ENCODE data around the gene ITGB1. TPM values are rescaled to one million over a fixed set of nuclear protein-coding genes. Genes with fewer than 3 reads are reported as not detected.

The ITGB1 gene
- total and polyA plus RNA-seq, 2 experiments from 2014 or later: 317 to 439 TPM

DNA sequence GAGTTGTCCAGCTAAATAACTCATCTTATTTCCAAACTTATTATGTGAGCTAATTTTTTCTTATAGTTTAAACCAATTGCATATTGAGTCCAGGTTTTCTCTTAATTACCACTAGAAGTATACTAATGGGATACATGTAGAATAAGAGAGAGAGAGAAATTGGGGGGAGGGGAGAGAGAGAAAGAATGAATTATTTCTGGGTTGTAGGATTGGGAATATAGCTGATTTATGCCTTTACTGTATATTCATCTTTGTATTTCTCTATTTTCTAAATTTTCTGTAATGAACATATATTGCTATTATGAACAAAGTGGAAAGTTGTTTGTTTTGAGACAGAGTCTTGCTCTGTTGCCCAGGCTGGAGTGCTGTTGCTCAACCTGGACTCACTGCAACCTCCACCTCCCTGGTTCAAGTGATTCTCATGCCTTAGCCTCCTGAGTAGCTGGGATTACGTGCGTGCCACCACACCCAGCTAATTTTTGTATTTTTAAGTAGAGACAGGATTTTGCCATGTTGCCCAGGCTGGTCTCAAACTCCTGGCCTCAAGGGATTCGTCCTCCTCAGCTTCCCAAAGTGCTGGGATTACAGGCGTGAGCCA lies 26.1 kb upstream of the ITGB1 start:
- Histone ChIP-seq H3K4me1 (ENCODE audit: insufficient read depth) (peaks cover 25% of the 10 kb centered on the region), H3K4me2 (no peak overlapping the region), H3K27me3 (ENCODE audit: insufficient read depth) (0 out of 2 replicates have a peak, but pooled peaks cover 3% of the 10 kb centered on the region), H3K36me3 (ENCODE audit: insufficient read depth) (no peaks in the 10 kb centered on the region), H3K27ac (ENCODE audit: low read depth) (no peak overlapping the region), H3K79me2 (replicated peaks; ENCODE audit: insufficient read depth) (no peaks in the 10 kb centered on the region), H3F3A (replicated peaks; ENCODE audit: low read depth) (peaks cover 7% of the 10 kb centered on the region; the same call in 1 of the 2 replicates), H2AFZ (no peak overlapping the region), H3K4me3 (no peak overlapping the region), H3K9me2 (ENCODE audit: insufficient read depth) (no peaks in the 10 kb centered on the region), H4K20me1 (replicated peaks; ENCODE audit: insufficient read depth) (no peaks in the 10 kb centered on the region)
- no peak for TF ChIP-seq CREB1 (CRISPR knock-in tag; IDR thresholded peaks at IDR 0.05; ENCODE audit: low read depth)
- TF ChIP-seq ZNF331 (CRISPR knock-in tag; IDR thresholded peaks at IDR 0.05; ENCODE audit: low read depth): no peak
- no peak for TF ChIP-seq CTCF (conservative IDR thresholded peaks at IDR 0.05; ENCODE audit: low read depth in 2 of 2)
- TF ChIP-seq EZH2phosphoT487 (IDR thresholded peaks at IDR 0.05; ENCODE audit: unreplicated experiment): no peak
- TF ChIP-seq JUNB (IDR thresholded peaks at IDR 0.05; ENCODE audit: unreplicated experiment): no peak
- no peak for TF ChIP-seq ETS1 (IDR thresholded peaks at IDR 0.05)
- TF ChIP-seq STAT1 (IDR thresholded peaks at IDR 0.05; ENCODE audit: unreplicated experiment): no peak
- TF ChIP-seq EZH2 (IDR thresholded peaks at IDR 0.05; ENCODE audit: low read depth, unreplicated experiment): no peak
- TF ChIP-seq NANOG (IDR thresholded peaks at IDR 0.05; ENCODE audit: borderline replicate concordance): no peak
- TF ChIP-seq ZNF114 (CRISPR knock-in tag; IDR thresholded peaks at IDR 0.05): no peak
- TF ChIP-seq, protein P1, sequence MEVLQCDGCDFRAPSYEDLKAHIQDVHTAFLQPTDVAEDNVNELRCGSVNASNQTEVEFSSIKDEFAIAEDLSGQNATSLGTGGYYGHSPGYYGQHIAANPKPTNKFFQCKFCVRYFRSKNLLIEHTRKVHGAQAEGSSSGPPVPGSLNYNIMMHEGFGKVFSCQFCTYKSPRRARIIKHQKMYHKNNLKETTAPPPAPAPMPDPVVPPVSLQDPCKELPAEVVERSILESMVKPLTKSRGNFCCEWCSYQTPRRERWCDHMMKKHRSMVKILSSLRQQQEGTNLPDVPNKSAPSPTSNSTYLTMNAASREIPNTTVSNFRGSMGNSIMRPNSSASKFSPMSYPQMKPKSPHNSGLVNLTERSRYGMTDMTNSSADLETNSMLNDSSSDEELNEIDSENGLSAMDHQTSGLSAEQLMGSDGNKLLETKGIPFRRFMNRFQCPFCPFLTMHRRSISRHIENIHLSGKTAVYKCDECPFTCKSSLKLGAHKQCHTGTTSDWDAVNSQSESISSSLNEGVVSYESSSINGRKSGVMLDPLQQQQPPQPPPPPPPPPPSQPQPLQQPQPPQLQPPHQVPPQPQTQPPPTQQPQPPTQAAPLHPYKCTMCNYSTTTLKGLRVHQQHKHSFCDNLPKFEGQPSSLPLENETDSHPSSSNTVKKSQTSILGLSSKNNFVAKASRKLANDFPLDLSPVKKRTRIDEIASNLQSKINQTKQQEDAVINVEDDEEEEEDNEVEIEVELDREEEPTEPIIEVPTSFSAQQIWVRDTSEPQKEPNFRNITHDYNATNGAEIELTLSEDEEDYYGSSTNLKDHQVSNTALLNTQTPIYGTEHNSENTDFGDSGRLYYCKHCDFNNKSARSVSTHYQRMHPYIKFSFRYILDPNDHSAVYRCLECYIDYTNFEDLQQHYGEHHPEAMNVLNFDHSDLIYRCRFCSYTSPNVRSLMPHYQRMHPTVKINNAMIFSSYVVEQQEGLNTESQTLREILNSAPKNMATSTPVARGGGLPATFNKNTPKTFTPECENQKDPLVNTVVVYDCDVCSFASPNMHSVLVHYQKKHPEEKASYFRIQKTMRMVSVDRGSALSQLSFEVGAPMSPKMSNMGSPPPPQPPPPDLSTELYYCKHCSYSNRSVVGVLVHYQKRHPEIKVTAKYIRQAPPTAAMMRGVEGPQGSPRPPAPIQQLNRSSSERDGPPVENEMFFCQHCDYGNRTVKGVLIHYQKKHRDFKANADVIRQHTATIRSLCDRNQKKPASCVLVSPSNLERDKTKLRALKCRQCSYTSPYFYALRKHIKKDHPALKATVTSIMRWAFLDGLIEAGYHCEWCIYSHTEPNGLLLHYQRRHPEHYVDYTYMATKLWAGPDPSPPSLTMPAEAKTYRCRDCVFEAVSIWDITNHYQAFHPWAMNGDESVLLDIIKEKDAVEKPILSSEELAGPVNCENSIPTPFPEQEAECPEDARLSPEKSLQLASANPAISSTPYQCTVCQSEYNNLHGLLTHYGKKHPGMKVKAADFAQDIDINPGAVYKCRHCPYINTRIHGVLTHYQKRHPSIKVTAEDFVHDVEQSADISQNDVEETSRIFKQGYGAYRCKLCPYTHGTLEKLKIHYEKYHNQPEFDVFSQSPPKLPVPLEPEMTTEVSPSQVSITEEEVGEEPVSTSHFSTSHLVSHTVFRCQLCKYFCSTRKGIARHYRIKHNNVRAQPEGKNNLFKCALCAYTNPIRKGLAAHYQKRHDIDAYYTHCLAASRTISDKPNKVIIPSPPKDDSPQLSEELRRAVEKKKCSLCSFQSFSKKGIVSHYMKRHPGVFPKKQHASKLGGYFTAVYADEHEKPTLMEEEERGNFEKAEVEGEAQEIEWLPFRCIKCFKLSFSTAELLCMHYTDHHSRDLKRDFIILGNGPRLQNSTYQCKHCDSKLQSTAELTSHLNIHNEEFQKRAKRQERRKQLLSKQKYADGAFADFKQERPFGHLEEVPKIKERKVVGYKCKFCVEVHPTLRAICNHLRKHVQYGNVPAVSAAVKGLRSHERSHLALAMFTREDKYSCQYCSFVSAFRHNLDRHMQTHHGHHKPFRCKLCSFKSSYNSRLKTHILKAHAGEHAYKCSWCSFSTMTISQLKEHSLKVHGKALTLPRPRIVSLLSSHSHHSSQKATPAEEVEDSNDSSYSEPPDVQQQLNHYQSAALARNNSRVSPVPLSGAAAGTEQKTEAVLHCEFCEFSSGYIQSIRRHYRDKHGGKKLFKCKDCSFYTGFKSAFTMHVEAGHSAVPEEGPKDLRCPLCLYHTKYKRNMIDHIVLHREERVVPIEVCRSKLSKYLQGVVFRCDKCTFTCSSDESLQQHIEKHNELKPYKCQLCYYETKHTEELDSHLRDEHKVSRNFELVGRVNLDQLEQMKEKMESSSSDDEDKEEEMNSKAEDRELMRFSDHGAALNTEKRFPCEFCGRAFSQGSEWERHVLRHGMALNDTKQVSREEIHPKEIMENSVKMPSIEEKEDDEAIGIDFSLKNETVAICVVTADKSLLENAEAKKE (CRISPR knock-in tag; IDR thresholded peaks at IDR 0.05): no peak
- no peak for TF ChIP-seq POLR2AphosphoS5 (IDR thresholded peaks at IDR 0.05; ENCODE audit: low read depth)
- no peak for TF ChIP-seq REST (IDR thresholded peaks at IDR 0.05; ENCODE audit: unreplicated experiment)
- Mint-ChIP-seq H3K27me3 (ENCODE audit: insufficient read depth, low read depth, poor library complexity) (peaks cover 14% of the 10 kb centered on the region), H3K27ac (no peak overlapping the region), H3K9me3 (no peaks in the 10 kb centered on the region), H3K4me1 (peaks cover 45% of the 10 kb centered on the region), H3K36me3 (ENCODE audit: low read depth) (no peaks in the 10 kb centered on the region), H3K4me3 (no peak overlapping the region)
- ATAC-seq: no peak
- no peak for DNase-seq (ENCODE audit: low spot score)
